Measurements from ENCODE around the gene OSTM1.

DNA sequence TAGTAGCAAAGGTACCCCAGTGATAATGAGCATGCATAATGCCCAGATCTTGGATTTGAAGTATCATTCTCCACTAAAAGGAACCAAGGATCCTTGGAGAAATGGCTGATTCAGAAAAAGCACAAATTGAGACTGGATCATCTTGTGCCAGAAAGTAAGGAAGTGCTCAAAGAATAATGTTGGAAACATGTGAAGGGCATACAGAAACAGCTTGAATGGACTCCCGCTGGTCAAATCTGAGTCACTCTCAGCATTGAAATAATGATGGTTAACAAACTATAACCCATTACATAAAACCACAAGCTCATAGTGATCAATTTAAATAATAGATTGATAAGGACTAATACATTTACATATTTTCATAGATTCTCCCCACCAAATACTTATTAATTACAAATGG is 3.6 kb upstream of the OSTM1 start:
- TF ChIP-seq, protein P1, sequence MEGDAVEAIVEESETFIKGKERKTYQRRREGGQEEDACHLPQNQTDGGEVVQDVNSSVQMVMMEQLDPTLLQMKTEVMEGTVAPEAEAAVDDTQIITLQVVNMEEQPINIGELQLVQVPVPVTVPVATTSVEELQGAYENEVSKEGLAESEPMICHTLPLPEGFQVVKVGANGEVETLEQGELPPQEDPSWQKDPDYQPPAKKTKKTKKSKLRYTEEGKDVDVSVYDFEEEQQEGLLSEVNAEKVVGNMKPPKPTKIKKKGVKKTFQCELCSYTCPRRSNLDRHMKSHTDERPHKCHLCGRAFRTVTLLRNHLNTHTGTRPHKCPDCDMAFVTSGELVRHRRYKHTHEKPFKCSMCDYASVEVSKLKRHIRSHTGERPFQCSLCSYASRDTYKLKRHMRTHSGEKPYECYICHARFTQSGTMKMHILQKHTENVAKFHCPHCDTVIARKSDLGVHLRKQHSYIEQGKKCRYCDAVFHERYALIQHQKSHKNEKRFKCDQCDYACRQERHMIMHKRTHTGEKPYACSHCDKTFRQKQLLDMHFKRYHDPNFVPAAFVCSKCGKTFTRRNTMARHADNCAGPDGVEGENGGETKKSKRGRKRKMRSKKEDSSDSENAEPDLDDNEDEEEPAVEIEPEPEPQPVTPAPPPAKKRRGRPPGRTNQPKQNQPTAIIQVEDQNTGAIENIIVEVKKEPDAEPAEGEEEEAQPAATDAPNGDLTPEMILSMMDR (IDR thresholded peaks at IDR 0.05), result no peak
- no peak for TF ChIP-seq POLR2AphosphoS5 (IDR thresholded peaks at IDR 0.05; ENCODE audit: low read depth, low read length)
